ENCODE measurements around the gene C1QB.

C1QB gene

GRCh38 chr1:22633697-22634463 is 19.2 kb upstream of the C1QB start:
- DNase-seq (ENCODE audit: low read depth, low spot score), result no peak

- DNase-seq (ENCODE audit: low read depth, low spot score), result no peak
Measured at GRCh38 chr1:22635436-22635835, 17.6 kb upstream of the C1QB start.

- DNase-seq (ENCODE audit: low read depth, low spot score), result no peak
Measured at GRCh38 chr1:22636353-22636752, 16.7 kb upstream of the C1QB start, which contains the start of gene C1QA. Gene C1QA, plus strand, starts transcription at chr1:22636628. Its CDS starts 989 bp downstream, at chr1:22637617.

- DNase-seq (ENCODE audit: low read depth, low spot score), result no peak
Measured at GRCh38 chr1:22636927-22637326, 16.1 kb upstream of the C1QB start.

- DNase-seq (ENCODE audit: low read depth, low spot score), result no peak
Measured at GRCh38 chr1:22637907-22638445, 15.1 kb upstream of the C1QB start.

- DNase-seq (ENCODE audit: low read depth, low spot score), result no peak
Measured at GRCh38 chr1:22638476-22639234, 14.4 kb upstream of the C1QB start.

- DNase-seq (ENCODE audit: low read depth, low spot score), result no peak
Measured at GRCh38 chr1:22639286-22639685, 13.8 kb upstream of the C1QB start.

GRCh38 chr1:22641247-22641646 is 11.8 kb upstream of the C1QB start:
- no peak for DNase-seq (ENCODE audit: low read depth, low spot score)

GRCh38 chr1:22641906-22642636 is 11.0 kb upstream of the C1QB start:
- DNase-seq (ENCODE audit: low read depth, low spot score), result no peak

- no peak for DNase-seq (ENCODE audit: low read depth, low spot score)
Measured at GRCh38 chr1:22643381-22643780, 9.7 kb upstream of the C1QB start, which contains the start of gene C1QC. Gene C1QC, plus strand, starts transcription at chr1:22643633. Its CDS starts 391 bp downstream, at chr1:22644024.

- DNase-seq (ENCODE audit: low read depth, low spot score), result no peak
Measured at GRCh38 chr1:22643928-22644327, 9.1 kb upstream of the C1QB start.

- DNase-seq (ENCODE audit: low read depth, low spot score), result no peak
Measured at GRCh38 chr1:22645931-22646330, 7.1 kb upstream of the C1QB start.

GRCh38 chr1:22646384-22646783 is 6.7 kb upstream of the C1QB start:
- no peak for DNase-seq (ENCODE audit: low read depth, low spot score)

GRCh38 chr1:22650089-22650693 is 2.8 kb upstream of the C1QB start:
- no peak for DNase-seq (ENCODE audit: low read depth, low spot score)

- DNase-seq (ENCODE audit: low read depth, low spot score), result no peak
Measured at GRCh38 chr1:22651941-22652856, 837 bp upstream of the C1QB start.

- DNase-seq (ENCODE audit: low read depth, low spot score), result no peak
Measured at GRCh38 chr1:22654692-22655091, 1.7 kb downstream of the C1QB start.

GRCh38 chr1:22658385-22659163 is 5.5 kb downstream of the C1QB start:
- DNase-seq (ENCODE audit: low read depth, low spot score), result no peak

GRCh38 chr1:22660716-22661241 is 7.7 kb downstream of the C1QB start:
- DNase-seq (ENCODE audit: low read depth, low spot score), result no peak

- no peak for DNase-seq (ENCODE audit: low read depth, low spot score)
Measured at GRCh38 chr1:22661880-22662279, 8.8 kb downstream of the C1QB start.
